Measurements from ENCODE around the gene NAMPT.

DNA sequence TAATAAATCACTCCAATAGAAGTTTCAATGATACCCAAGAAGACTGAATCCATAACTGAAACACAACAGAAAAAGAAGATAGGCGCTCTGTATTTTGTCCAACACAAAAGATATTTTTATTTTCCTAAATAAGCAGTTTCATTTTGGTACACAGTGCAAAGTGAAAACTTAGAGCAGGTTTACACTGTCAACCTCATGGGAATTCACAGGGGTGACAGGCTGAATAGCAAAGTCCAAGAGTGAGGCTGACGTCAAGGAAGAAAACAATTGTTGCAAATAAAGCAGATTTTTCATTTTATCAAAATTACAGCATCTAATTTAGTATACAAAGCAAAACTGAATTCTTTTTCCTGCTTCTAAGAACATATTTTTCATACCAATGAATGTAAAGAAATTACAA, 28.6 kb downstream of the NAMPT start:
- TF ChIP-seq CTCF (IDR thresholded peaks at IDR 0.05) (no peak), POLR2A (IDR thresholded peaks at IDR 0.05) (no peak)
